HepG2 (cell line): ENCODE results near the gene TRIM36. TPM values are rescaled to one million over a fixed set of nuclear protein-coding genes. Genes with fewer than 3 reads are reported as not detected.

Source experiments
- ATAC-seq: fragments of 200-7000 bp; cut with Tn5 transposase; 3 replicates; pipeline ENCODE4 v1.9.1; 2020; ENCODE audit warnings: mild to moderate bottlenecking, moderate library complexity
- BruUV-seq: library from RNA; stranded (reverse); fragments of 400-500 nt; replicated peaks from 2 replicates; lab custom pipeline; 2021; lab: Mats Ljungman, UMichigan
- CTCF ChIA-PET: fragments of 300-600 bp; formaldehyde crosslinking; extraction: SDS; loops from one replicate; lab custom pipeline; 2021; ENCODE audit warnings: low total read pairs, inconsistent platforms, low intra/inter-chr PET ratio; lab: Yijun Ruan, JAX
- POLR2A ChIA-PET: fragments of 350-600 bp; sonication (Branson Sonifier 250); formaldehyde crosslinking; loops from one replicate; lab custom pipeline; 2020; ENCODE audit warnings: antibody characterized with exemption, inconsistent platforms; lab: Yijun Ruan, JAX
- DNase-seq: peaks from one replicate; pipeline ENCODE4 v3.0.0-alpha.2; 2015; ENCODE audit warnings: low spot score
- FAIRE-seq: peaks from 3 replicates; lab custom pipeline; 2011; peaks lifted over from hg19 to GRCh38; lab: Jason Lieb, UNC
- H2AFZ ChIP-seq: one replicate; pipeline ENCODE4 v1.6.1; 2011; ENCODE audit warnings: low read length, inconsistent platforms
- H3K27ac ChIP-seq: fragments of 300-600 bp; 3 replicates; pipeline ENCODE4 v1.8.0; 2011; ENCODE audit warnings: mixed run types, mild to moderate bottlenecking, mixed read lengths, low read length, inconsistent platforms; ENCODE audit not compliant: insufficient read depth; ENCODE audit errors: extremely low read length
- H3K27me3 ChIP-seq, 2 experiments: fragments of 200-600 bp in 1 of 2; 2 replicates in 1 of 2; 3 replicates in 1 of 2; pipeline versions ENCODE4 v1.6.0 to v1.8.0; 2011; ENCODE audit warnings: low read length in 2 of 2, mild to moderate bottlenecking in 2 of 2, moderate library complexity in 2 of 2, inconsistent platforms in 1 of 2; ENCODE audit not compliant: insufficient read depth in 2 of 2, control insufficient read depth in 1 of 2
- H3K36me3 ChIP-seq, 2 experiments: fragments of 200-600 bp in 1 of 2; replicated peaks in 1 of 2; 2 replicates in 1 of 2; 3 replicates in 1 of 2; pipeline versions ENCODE4 v1.5.1 to v1.8.0; 2011; ENCODE audit warnings: low read length in 2 of 2, inconsistent platforms in 1 of 2; ENCODE audit not compliant: insufficient read depth in 2 of 2, control insufficient read depth in 1 of 2
- H3K4me1 ChIP-seq: 2 replicates; pipeline ENCODE4 v1.5.1; 2012; ENCODE audit warnings: low read length, inconsistent platforms; ENCODE audit not compliant: insufficient read depth
- H3K4me2 ChIP-seq: 2 replicates; pipeline ENCODE4 v1.6.0; 2011; ENCODE audit warnings: low read depth, low read length, inconsistent platforms
- H3K4me3 ChIP-seq, 3 experiments: fragments of 200-600 bp in 1 of 3; sonication (generic), shearing (Covaris generic) in 1 of 3; replicated peaks in 1 of 3; 2 replicates each; pipeline ENCODE4 v1.5.1; 2011 to 2016; ENCODE audit warnings: low read length in 3 of 3, inconsistent platforms in 2 of 3, low read depth in 2 of 3, mild to moderate bottlenecking in 2 of 3, control low read depth in 1 of 3, mixed read lengths in 1 of 3; ENCODE audit not compliant: insufficient read depth in 1 of 3
- H3K79me2 ChIP-seq: one replicate; pipeline ENCODE4 v1.6.1; 2011; ENCODE audit warnings: low read length, inconsistent platforms; ENCODE audit not compliant: insufficient read depth
- H3K9ac ChIP-seq: 2 replicates; pipeline ENCODE4 v1.6.0; 2011; ENCODE audit warnings: mild to moderate bottlenecking, low read depth, low read length, inconsistent platforms; ENCODE audit not compliant: insufficient read depth
- H3K9me3 ChIP-seq: 2 replicates; pipeline ENCODE4 v1.5.1; 2012; ENCODE audit warnings: mild to moderate bottlenecking, low read length
- H4K20me1 ChIP-seq: 2 replicates; pipeline ENCODE4 v1.6.0; 2011; ENCODE audit warnings: inconsistent platforms, mild to moderate bottlenecking, low read length, moderate library complexity; ENCODE audit not compliant: insufficient read depth
- ARNT ChIP-seq: fragments of 450-650 bp; IDR thresholded peaks from 2 replicates; pipeline ENCODE4 v1.6.1; 2017
- JARID2 ChIP-seq: sonication (generic); formaldehyde crosslinking; IDR thresholded peaks from 2 replicates; pipeline ENCODE4 v1.8.1; 2023; ENCODE audit warnings: missing genetic modification reagents, inconsistent platforms; ENCODE audit not compliant: insufficient replicate concordance
- MYC ChIP-seq: sonication (generic); formaldehyde crosslinking; IDR thresholded peaks from 2 replicates; pipeline ENCODE4 v1.9.0; 2021; ENCODE audit warnings: missing genetic modification reagents, borderline replicate concordance
- NR2C2 ChIP-seq: sonication (generic); formaldehyde crosslinking; IDR thresholded peaks from 2 replicates; pipeline ENCODE4 v1.4.0; 2020; ENCODE audit warnings: missing genetic modification reagents, mild to moderate bottlenecking, moderate library complexity, borderline replicate concordance
- POGK ChIP-seq: sonication (generic); formaldehyde crosslinking; conservative IDR thresholded peaks from 2 replicates; pipeline ENCODE4 v1.8.0; 2022; ENCODE audit warnings: mild to moderate bottlenecking, moderate library complexity, missing genetic modification reagents
- RBM39 ChIP-seq: fragments of 200-400 bp; formaldehyde crosslinking; IDR thresholded peaks from one replicate; pipeline ENCODE4 v1.6.1; 2018; ENCODE audit warnings: antibody characterized with exemption, mild to moderate bottlenecking, low read depth, low read length; ENCODE audit not compliant: poor library complexity, severe bottlenecking
- ZBTB7A ChIP-seq: sonication (generic); formaldehyde crosslinking; IDR thresholded peaks from 2 replicates; pipeline ENCODE4 v1.8.0; 2022; ENCODE audit warnings: mild to moderate bottlenecking, missing genetic modification reagents
- ZFP36L2 ChIP-seq: sonication (generic); formaldehyde crosslinking; IDR thresholded peaks from 2 replicates; pipeline ENCODE4 v1.4.0; 2020; ENCODE audit warnings: missing genetic modification reagents
- ZNF577 ChIP-seq: sonication (generic); formaldehyde crosslinking; IDR thresholded peaks from 2 replicates; pipeline ENCODE4 v1.4.0; 2020; ENCODE audit warnings: mild to moderate bottlenecking, low read depth, missing genetic modification reagents, borderline replicate concordance
- ZNF879 ChIP-seq: sonication (generic); formaldehyde crosslinking; IDR thresholded peaks from 2 replicates; pipeline ENCODE4 v1.8.1; 2023; ENCODE audit warnings: missing genetic modification reagents
- in situ Hi-C: cut with HindIII; loops from 2 replicates; pipeline ENCODE4 v1.10.0; 2017; ENCODE audit warnings: low pct_unique_long_range_greater_than_20kb; ENCODE audit not compliant: extremely low pct_ligation_motif_present
- intact Hi-C: fragments of 100-400 bp; cut with micrococcal nuclease; formaldehyde crosslinking; loops from one replicate; pipeline ENCODE4 v1.10.0; 2022; ENCODE audit not compliant: unreplicated experiment
- polyA plus RNA-seq, 8 experiments: library from polyadenylated mRNA; depleted of rRNA in 3 of 8; stranded (reverse) in 7 of 8; unstranded in 1 of 8; fragments of >200 nt; fragmentation: Illumina TruSeq in 4 of 8; extraction: Trizol in 4 of 8; gene quantifications; 2 replicates each; pipeline versions ENCODE4 v1.2.1 to v1.2.3, GENCODE V29; 2011 to 2016; ENCODE audit warnings: low read depth in 4 of 8, missing spikeins in 1 of 8, mixed read lengths in 1 of 8; ENCODE audit not compliant: insufficient read depth in 1 of 8
- total RNA-seq, 5 experiments: library from RNA; depleted of rRNA; stranded (reverse); fragments of >200 nt; fragmentation: Illumina TruSeq; extraction: Trizol; gene quantifications; 2 replicates each; pipeline ENCODE4 v1.2.3, GENCODE V29; 2016; ENCODE audit warnings: low read depth in 1 of 5
- TF ChIP-seq, protein P1 (sequence below): sonication (generic); formaldehyde crosslinking; IDR thresholded peaks from 2 replicates; pipeline ENCODE4 v1.4.0; 2020; ENCODE audit warnings: missing genetic modification reagents, borderline replicate concordance
- TF ChIP-seq, protein P2 (sequence below): IDR thresholded peaks from 2 replicates; pipeline ENCODE4 v1.6.1; 2012; ENCODE audit warnings: low read depth, low read length, improper control_type of control experiment

The TRIM36 gene
- total and polyA plus RNA-seq, 2 of the 13 experiments (the other 11 are each of a cell fraction or from before 2014, with no cell fraction given) = 1.7 to 2.4 TPM

DNA sequence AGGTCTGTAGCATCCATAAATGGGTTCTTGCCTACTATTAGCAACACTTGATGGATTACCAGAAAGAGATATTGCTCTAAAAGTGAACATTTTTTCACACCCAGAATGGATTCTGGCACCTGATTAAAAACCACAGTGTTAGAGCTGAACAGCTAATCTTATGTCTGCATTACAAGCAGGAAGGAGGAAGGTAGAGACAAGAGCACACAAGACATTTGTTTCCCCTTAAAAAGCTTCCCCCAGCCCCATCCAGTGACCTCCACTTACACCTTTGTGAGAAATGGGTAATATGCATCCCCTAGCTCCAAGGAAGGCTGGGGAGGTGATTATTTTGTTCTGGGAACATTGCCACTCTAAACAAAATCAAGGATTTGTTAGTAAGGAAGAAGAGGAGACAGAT is 12.0 kb upstream of the TRIM36 start:
- no peak for TF ChIP-seq ZNF577 (CRISPR knock-in tag)
- TF ChIP-seq ZNF879 = no peak
- TF ChIP-seq ZBTB7A = no peak
- no peak for TF ChIP-seq POGK
- TF ChIP-seq RBM39 = no peak
- TF ChIP-seq ZFP36L2 = no peak
- TF ChIP-seq ARNT = no peak
- TF ChIP-seq, protein P1, sequence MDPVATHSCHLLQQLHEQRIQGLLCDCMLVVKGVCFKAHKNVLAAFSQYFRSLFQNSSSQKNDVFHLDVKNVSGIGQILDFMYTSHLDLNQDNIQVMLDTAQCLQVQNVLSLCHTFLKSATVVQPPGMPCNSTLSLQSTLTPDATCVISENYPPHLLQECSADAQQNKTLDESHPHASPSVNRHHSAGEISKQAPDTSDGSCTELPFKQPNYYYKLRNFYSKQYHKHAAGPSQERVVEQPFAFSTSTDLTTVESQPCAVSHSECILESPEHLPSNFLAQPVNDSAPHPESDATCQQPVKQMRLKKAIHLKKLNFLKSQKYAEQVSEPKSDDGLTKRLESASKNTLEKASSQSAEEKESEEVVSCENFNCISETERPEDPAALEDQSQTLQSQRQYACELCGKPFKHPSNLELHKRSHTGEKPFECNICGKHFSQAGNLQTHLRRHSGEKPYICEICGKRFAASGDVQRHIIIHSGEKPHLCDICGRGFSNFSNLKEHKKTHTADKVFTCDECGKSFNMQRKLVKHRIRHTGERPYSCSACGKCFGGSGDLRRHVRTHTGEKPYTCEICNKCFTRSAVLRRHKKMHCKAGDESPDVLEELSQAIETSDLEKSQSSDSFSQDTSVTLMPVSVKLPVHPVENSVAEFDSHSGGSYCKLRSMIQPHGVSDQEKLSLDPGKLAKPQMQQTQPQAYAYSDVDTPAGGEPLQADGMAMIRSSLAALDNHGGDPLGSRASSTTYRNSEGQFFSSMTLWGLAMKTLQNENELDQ (CRISPR knock-in tag) = no peak
- no peak for TF ChIP-seq MYC (CRISPR knock-in tag)
- no peak for TF ChIP-seq NR2C2 (CRISPR knock-in tag)
- TF ChIP-seq JARID2 (CRISPR knock-in tag) = no peak
- TF ChIP-seq, protein P2, sequence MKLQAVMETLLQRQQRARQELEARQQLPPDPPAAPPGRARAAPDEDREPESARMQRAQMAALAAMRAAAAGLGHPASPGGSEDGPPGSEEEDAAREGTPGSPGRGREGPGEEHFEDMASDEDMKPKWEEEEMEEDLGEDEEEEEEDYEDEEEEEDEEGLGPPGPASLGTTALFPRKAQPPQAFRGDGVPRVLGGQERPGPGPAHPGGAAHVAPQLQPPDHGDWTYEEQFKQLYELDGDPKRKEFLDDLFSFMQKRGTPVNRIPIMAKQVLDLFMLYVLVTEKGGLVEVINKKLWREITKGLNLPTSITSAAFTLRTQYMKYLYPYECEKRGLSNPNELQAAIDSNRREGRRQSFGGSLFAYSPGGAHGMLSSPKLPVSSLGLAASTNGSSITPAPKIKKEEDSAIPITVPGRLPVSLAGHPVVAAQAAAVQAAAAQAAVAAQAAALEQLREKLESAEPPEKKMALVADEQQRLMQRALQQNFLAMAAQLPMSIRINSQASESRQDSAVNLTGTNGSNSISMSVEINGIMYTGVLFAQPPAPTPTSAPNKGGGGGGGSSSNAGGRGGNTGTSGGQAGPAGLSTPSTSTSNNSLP = no peak
- DNase-seq (no peak), ATAC-seq (no peak), FAIRE-seq (no peak)
- Histone ChIP-seq H3K27ac (no peak overlapping the region), H3K9ac (no peak overlapping the region), H3K9me3 (no peaks in the 10 kb centered on the region), H3K4me3 (no peak overlapping the region), H3K79me2 (no peaks in the 10 kb centered on the region), H3K27me3 (peaks cover 3 to 54% of the 10 kb centered on the region in 2 experiments), H2AFZ (no peak overlapping the region), H4K20me1 (no peaks in the 10 kb centered on the region), H3K36me3 (no peaks in the 10 kb centered on the region), H3K4me1 (peaks cover 5% of the 10 kb centered on the region; the same call in 1 of the 2 replicates), H3K4me2 (no peak overlapping the region)
- intact Hi-C loops (loop anchor here (5.0 kb wide), 1 partner anchor 61 kb away; no protein-coding TSS in a partner anchor), in situ Hi-C loops (no loop called here)
- ChIA-PET CTCF (no interaction called here), POLR2A (no interaction called here)
- BruUV-seq = no TSS peak
